HG03378 (cell line): ENCODE measurements around the gene KRTAP5-2.
"Not testable (repeated sequence)": the region's sequence is repeated elsewhere in the genome, so short reads cannot be mapped to it uniquely, and the experiment has no call there.

Source experiments
- ATAC-seq: cut with Tn5 transposase; IDR thresholded peaks from one replicate; pipeline ENCODE4 v1.9.1; 2021; ENCODE audit warnings: mild to moderate bottlenecking, moderate library complexity; ENCODE audit not compliant: unreplicated experiment

Gene KRTAP5-2

DNA sequence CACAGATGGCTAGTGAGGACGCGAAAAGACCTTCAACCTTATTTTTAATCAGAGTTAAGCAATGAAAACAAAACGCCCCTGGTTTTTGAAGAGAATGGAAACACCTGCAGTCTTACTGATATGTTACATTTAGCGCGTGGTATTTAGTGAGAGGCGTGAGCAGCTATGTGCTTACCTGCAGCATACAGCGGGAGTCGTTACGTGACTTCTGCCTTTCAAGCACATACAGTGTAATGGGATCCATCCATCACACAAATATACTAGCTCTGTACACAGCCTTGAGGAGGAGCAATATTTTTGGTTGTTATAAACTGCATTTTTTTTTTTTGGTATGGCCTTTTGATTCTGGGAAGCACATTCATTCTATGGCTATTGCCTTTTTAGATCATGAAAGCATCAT, 5.5 kb downstream of the KRTAP5-2 start:
- no peak for ATAC-seq

DNA sequence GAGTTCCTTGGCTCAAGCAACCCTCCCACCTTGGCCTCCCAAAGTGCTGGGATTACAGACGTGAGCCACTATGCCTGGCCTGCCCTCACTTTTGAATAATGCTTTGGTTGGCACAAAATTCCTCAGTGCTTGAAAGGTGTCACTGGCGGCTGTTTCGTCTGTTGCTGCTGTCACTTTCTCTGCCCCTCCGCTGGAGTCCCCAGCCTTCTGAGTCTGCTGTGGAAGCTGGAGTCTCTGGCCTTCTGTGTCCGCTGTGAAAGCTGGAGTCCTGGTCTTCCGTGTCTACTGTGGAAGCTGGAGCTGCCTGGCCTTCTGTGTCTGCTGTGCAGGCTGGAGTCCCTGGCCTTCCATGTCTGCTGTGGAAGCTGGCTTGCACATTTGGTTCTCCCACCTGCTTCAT, 8.1 kb downstream of the KRTAP5-2 start:
- ATAC-seq = no peak

DNA sequence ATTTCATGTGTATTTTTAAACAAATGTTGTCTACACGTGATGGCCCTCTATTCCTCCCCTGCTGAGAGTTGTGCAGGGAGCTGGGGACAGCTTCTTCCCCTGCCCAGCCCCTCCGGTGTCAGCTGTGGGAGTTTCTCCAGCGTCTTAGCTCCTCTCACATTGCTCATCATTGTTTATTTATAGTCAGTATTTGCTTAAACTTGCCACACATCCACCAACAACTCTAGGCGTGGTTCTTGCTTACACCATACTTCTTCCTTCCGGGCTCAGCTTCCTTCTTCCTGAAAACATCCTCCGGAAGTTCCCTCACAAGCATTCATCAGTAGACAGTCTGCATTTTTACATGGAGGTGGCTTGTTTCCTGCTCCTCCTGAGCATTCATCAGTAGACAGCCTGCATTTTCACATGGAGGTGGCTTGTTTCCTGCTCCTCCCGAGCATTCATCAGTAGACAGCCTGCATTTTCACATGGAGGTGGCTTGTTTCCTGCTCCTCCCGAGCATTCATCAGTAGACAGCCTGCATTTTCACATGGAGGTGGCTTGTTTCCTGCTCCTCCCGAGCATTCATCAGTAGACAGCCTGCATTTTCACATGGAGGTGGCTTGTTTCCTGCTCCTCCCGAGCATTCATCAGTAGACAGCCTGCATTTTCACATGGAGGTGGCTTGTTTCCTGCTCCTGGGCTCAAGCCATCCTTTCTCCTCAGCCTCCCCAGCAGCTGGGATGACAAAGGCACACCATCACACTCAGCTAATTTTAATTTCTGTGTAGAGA, 8.7 kb downstream of the KRTAP5-2 start:
- not testable (repeated sequence) for ATAC-seq

DNA sequence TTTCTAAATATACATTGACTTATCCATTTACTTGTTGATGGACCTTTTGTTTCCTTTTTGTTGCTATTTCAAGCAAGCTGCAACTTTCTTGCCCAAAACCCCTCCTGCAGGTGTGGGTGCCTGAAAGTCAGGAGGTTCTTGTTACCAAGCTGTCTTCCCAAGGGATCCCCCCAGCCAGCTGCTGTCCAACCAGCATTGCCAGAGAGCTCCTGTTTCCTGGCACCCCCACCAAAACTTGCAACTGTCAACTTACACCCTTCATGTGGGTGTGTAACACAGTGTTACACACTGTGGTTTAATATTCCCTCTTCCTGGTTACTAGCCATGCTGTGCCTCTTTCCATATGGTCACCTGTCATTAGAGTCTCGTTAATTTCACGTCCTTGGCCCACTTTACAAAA, 11.4 kb downstream of the KRTAP5-2 start:
- no peak for ATAC-seq

DNA sequence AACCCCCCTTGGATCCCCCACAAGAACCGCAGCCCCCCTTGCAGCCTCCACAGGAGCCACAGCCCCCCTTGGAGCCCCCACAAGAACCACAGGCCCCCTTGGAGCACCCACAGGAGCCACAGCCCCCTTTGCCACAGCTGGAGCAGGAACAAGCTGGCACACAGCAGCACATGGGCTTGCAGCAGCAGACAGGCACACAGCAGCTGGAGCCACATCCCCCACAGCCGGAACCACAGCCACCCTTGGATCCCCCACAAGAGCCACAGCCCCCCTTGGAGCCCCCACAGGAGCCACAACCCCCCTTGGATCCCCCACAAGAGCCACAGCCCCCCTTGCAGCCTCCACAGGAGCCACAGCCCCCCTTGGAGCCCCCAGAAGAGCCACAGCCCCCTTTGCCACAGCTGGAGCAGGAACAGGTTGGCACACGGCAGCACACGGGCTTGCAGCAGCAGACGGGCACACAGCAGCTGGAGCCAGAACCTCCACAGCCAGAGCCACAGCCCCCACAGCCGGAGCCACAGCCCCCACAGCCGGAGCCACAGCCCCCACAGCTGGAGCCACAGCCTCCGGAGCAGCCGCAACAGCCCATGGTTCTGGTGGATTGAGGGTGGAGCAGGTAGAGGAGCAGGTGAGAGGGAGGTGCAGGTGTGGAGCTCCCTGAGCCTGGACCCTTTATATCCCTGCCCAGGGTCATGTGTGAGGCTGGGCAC, 13.3 kb downstream of the KRTAP5-2 start, which contains the start of gene KRTAP5-1:
Gene KRTAP5-1, minus strand, starts transcription at position 623 of the 710 bp plus-strand sequence. Its CDS starts 34 bp downstream, at position 589.
- not testable (repeated sequence) for ATAC-seq

DNA sequence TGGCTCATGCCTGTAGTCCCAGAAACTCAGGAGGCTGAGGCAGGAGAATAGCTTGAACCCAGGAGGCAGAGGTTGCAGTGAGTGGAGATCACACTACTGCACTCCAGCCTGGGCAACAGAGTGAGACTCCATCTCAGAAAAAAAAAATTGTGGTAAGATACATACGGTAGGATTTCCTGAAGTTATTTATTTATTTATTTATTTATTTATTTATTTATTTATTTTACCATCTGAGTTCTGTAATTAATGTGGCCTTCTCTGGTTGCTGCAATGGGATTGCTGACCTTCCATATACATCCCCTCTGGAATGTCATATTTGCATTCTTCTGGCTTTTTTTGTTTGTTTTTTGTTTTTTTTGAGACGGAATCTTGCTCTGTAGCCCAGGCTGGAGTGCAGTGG, 15.2 kb downstream of the KRTAP5-2 start:
- not testable (repeated sequence) for ATAC-seq

DNA sequence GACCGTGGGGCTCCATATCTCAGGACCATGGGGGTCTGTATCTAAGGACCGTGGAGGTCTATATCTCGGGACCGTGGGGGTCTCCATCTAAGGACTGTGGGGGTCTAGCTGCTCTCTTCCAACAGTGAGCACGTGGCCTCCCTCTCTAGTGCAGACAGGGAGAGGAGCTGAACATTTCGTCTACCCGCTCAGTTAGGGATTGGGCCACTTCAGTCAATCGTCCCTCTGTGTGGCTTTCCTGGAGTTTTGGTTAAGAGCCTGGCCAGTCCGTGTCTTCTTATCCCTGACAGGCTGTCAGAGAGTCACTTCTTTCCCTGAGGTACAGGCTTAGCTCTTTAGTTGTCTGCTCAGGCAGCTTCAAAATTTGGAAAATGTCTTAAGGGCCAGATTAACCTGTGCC, 16.1 kb downstream of the KRTAP5-2 start:
- no peak for ATAC-seq

DNA sequence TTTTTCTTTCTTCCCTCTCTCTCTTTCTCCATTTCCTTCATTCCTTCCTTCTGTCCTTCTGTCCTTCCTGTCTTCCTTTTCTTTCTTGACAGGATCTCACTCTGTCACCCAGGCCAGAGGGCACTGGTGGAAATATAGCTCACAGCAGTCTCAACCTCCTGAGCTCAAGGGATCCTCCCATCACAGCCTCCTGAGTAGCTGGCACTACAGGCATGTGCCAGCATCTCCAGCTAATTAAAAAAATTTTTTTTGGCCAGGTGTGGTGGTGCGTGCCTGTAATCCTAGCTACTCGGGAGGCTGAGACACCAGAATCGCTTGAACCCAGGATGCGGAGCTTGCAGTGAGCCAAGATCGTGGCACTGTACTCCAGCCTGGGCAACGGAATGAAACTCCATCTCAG, 21.3 kb downstream of the KRTAP5-2 start:
- no peak for ATAC-seq

DNA sequence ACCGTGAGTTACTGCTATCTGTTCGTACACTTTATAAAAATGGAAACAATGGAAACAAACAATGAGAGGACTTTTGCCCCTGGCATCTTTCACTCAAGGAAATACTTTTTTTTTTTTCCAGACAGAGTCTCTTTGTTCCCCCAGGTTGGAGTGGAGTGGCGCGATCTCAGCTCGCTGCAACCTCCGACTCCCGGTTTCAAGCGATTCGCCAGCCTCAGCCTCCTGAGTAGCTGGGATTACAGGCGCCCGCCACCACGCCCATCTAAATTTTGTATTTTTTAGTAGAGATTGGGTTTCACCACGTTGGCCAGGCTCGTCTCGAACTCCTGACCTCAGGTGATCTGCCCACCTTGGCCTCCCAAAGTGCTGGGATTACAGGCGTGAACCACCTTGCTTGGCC, 22.3 kb downstream of the KRTAP5-2 start:
- not testable (repeated sequence) for ATAC-seq

DNA sequence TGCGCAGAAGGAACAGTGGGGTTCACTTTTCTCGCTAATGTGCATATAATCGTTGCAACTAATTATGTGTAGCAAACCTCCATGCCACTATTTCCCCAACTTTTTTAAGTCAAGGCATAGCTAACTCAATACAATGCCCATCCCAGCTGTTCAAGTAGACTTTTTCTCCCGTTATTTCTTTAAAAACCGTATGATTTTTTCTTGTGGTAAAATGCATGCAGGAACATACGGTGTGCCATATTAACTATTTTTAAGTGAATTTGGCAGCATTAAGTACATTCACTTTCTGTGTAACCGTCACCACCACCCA, 23.2 kb downstream of the KRTAP5-2 start:
- ATAC-seq = no peak

DNA sequence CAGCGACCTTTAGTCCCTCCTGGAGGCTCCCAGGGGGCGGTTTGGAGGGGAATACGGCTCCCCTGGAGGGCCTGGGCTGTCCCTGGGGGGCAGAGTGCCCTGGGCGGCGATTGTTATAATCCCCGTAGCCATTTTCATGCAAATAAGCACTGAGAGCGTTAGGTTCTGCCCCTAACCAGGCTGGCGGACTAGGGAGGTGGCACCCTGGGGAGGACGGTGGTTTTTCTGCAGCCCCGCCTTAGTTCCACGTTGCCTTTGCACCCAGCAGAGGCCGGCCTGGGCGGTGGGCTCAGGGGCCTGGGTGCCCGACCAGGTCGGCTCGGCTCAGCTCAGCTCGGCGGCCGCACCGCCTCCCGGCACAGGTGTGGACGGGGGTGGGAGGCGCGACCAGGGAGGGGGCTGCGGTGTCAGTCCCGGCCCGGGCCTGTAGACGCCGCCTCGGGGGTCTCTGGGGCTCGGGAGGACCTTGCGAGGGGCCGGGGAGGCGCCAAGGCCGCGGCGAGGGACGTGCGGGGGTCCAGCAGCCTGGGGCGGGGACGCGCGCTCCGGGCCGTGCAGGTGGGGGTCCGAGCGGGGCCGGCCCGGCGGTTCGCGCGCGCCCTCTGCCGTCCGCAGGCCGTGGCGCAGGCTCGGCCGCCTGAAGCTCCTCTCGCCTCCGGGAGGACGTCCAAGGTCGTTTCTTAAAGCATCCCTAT, 23.7 kb downstream of the KRTAP5-2 start:
- ATAC-seq = no peak

DNA sequence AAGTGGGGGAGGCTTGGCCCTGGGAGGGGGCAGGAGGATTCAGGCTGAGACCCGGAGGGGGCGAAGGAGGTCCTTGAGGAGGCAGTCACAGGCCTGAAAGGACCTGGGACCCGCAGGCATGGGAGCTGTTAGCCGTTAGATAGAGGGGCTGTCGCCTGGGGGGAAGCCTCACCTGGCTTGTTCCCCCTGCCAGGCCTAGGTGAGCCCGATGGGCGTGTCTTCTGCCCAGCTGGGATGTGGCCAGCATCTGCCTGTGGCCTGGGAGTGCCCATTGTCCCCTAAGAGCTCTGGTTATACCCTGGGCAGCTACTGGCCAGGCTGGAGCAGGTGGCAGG, 24.2 kb downstream of the KRTAP5-2 start:
- no peak for ATAC-seq

DNA sequence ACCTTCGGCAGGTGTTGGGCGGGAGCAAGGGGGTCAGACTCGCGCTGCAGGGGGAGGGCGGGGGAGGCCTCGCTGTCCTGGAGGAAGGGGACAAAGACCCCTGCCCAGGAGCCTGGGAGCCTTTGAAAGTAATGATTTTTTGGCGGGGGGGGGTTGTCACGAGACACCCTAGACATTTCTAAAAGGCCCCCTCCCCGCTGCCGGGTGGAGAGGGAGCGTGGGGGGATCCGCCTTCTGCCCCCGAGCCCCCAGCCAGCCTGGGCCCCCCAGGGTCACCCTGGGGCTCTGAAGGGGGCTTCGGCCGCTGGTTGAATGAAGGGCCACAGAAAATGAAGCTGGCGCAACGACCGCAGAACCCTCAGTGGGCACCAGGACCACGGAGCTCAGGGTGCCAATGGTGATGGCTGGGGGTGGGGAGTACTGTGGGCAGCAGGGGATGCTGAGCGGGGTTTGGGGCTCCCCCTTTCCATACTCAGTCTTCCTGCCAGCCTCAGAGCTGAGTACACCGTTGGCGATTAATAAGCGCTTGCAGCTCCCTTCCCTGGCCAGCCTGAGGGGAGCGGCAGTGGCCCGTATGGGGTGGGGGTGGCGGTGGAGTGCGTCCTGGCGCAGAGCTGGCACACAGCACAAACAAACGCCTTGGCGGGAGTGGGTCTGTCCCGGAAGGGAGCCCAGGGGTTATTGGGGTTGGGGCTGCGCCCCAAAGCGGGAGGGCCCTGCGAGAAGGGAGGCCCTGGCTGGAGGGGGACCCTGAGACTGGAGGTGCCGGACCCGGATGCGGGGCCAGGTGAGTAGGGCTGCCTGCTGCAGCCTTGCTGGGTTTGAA, 24.8 kb downstream of the KRTAP5-2 start:
- no peak for ATAC-seq

DNA sequence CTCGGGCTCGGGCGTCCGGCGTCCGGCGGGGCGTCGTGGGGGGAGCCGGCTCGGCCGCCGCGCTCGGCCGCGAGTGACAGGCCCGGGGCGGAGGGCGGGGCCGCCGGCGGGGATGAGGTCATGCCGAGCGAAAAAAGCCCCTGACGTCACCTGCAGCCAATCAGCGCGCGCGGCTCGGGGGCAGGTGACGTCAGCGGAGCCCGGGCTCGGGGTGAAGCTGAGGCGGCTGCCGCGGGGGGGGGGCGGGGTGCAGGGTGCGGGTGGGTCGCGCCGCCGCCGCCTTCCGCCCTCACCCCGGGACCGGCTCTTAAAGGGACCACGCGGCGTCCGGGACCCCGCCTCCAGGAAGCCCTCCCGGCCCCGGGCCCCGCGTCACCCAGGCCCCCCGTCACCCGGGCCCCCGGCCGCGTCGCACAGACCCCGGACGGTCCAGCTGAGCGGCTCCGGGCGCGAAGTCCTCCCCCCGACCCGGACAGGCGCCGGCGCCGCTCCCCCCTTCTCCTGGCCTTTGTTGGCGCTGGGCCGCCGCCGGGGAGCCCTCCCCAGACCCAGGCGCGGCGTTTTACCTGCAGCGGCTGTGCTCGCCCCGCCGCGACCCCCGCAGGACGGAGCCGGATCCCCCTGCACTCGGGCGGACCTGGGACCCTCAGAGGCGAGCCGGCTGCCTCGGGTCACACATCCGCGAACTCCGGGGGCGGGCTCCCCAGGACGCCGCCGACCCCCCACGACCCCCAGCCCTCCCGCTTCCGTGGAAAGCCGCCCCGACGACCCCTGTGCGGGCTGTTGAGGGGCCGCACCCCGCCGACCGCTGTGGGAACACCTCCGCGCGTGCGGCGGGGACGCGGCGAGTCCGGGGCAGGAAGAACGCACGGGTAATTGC, 25.7 kb downstream of the KRTAP5-2 start, which contains the start of gene DUSP8:
Gene DUSP8, minus strand, starts transcription at position 75 of the 880 bp plus-strand sequence. CDS start 6,445 bp downstream, outside the sequence.
- ATAC-seq = no peak

DNA sequence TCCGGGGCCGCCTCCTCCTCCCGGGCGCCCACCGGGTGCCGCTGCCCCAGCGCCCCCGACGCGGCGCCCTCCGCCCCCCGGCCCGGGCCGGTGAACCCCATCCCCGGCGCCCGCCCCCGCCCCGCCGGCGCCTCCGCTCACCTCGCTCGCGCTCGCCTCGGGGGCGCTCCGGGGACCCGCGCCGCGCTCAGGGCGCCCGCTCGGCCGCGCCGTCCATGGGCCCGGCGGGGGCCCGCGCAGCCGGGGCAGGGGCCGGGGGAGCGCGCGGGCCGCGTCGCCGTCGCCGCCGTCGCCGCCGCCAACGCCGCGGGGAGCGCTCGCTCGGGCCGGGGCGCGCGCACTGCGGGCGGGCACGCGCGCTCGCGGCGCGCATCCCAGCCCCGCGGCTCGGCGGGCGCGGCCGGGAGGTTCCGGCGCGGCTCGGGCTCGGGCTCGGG, 26.3 kb downstream of the KRTAP5-2 start:
- ATAC-seq = no peak

DNA sequence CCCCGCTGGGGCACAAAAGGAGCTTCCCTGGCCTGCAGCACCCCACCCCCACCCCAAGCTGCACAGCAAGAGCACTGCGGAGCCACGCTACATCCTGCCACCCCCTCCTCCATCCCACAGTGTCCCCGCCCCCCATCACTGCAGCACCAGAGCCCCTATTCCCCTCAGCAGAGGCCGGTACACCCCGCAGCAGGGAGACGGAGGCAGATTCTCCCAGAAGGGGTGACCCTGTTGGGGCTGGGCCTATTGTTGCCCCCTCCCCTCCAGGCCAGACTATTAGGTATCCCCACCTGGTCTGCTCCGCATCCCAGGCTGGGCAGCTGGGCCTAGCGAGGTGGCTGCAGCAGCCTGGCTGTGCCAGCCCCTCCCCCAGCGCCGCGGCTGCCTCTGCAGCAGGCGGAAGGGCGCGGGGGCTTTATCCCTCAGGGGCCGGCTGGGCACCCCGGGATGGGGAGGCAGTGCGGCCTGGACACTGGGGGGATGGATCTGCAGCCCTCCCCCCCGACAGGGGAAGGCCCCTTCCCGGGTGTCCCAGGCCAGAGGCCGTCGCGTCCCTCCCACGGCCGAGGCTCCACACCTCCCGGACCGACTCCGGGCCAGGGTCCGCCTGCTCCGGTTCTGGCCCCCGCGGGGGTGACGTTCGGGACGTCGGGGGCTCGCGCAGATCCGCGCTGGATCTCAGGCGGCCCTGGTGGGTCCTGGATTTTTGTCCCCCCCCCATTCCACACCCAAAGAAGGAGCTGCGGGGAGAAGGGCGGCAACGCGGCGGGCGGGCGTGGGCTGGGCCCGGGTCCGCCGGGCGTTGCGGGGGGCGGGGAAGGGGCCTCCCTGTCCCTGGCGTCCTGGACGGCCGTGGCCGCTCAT, 27.0 kb downstream of the KRTAP5-2 start:
- ATAC-seq = no peak

DNA sequence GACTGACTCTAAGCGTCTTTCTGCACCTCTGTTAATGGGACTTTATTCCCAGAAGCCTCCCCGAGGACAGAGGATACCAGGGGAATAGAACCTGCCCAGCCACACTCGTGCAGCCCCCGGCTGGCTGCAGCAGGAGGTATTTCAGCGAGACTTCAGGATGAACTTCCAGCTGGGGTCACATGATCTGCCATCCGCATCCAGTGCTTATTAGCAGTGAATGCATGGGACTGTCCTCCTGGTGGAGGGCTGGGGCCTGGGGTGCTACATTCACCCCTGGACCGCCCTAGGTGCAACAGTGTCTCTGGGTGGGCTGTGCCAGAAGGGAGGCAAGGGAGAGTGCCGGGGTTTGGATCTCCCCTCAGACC, 27.6 kb downstream of the KRTAP5-2 start:
- no peak for ATAC-seq

DNA sequence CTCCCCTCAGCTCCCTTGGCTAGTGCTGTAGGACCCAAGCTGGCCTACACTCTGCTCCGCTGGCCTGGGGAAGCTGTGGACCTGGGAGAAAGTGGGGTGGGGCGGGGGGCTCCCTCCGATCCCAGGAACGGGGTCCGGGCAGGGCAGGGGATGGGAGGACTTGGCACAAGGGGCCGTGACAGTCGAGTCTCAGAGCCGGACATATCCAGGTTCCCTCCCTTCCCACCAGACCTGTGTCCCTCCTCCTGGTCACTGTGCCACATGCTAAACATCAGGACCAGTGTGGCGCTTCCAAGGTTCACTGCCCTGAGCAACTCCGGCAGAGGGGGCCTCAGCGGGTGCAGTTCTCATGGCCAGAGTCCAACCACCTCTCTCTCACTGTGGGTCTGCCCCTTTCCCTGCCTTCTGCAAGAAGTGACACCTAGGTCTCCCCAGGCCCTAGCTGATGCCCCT, 28.1 kb downstream of the KRTAP5-2 start:
- ATAC-seq = no peak

DNA sequence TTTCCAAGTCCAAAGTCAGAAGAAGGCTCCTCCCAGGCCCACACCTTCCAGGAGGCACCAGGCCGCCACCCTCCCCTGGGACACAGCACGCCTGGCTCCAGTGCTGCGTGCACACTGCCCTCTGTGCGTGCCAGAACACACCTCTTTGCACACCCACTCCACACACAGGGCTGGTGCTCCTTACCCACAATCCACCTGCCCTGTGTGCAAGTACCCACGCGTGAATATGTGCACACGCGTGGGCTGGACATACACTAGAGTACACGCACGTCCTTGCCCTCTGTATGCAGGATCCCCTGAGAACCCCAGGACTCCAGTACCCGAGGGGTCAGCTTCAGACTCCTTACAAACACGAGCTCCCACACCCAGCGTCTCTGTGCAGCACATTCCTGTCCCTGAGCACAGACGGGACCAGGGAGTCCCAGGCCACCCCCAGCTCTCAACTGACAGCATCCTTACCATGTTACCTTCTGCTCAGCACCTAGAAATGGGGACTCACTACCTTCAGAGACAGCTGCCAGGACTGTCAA, 28.8 kb downstream of the KRTAP5-2 start:
- ATAC-seq = no peak
